ENCODE data around the gene AMER1.
A peak's percentile ranks its signal among the peaks of the same experiment; 100 is the strongest.
"Not testable (repeated sequence)": the region's sequence is repeated elsewhere in the genome, so short reads cannot be mapped to it uniquely, and the experiment has no call there.

AMER1 gene

GRCh38 chrX:64205441-64205734 is at the start of gene AMER1:
AMER1 (minus strand) TSS chrX:64205708; CDS start chrX:64193286, 12,422 bp downstream.
- FAIRE-seq = no peak

- FAIRE-seq = no peak
These were observed 24.8 kb upstream of the AMER1 start, which contains the start of gene ASB12 for GRCh38 chrX:64230123-64230970. ASB12 (minus strand) TSS chrX:64230607; CDS start chrX:64225650, 4,957 bp downstream.

GRCh38 chrX:64229154-64229553 is 23.6 kb upstream of the AMER1 start:
- FAIRE-seq = no peak

GRCh38 chrX:64218023-64218422 is 12.5 kb upstream of the AMER1 start:
- no peak for FAIRE-seq

- FAIRE-seq = not testable (repeated sequence)
These were observed 8.5 kb upstream of the AMER1 start for GRCh38 chrX:64213989-64214388.

- FAIRE-seq = no peak
These were observed 1.2 kb upstream of the AMER1 start for GRCh38 chrX:64206556-64207162.

- FAIRE-seq = peak; percentile 98
These were observed 410 bp upstream of the AMER1 start for GRCh38 chrX:64205735-64206501.

GRCh38 chrX:64204701-64205440 is 637 bp downstream of the AMER1 start:
- FAIRE-seq = no peak

- no peak for FAIRE-seq
These were observed 1.3 kb downstream of the AMER1 start for GRCh38 chrX:64204252-64204651.

- no peak for FAIRE-seq
These were observed 2.6 kb downstream of the AMER1 start for GRCh38 chrX:64202808-64203325.

- FAIRE-seq = no peak
These were observed 7.5 kb downstream of the AMER1 start for GRCh38 chrX:64198036-64198435.

- no peak for FAIRE-seq
These were observed 8.9 kb downstream of the AMER1 start for GRCh38 chrX:64196606-64197005.

GRCh38 chrX:64195862-64196261 is 9.6 kb downstream of the AMER1 start:
- no peak for FAIRE-seq

- no peak for FAIRE-seq
These were observed 12.8 kb downstream of the AMER1 start for GRCh38 chrX:64192673-64193072.

- FAIRE-seq = no peak
These were observed 13.5 kb downstream of the AMER1 start for GRCh38 chrX:64192040-64192439.

GRCh38 chrX:64191281-64192010 is 14.1 kb downstream of the AMER1 start:
- FAIRE-seq = no peak

GRCh38 chrX:64190136-64190740 is 15.3 kb downstream of the AMER1 start:
- FAIRE-seq = no peak

GRCh38 chrX:64188901-64189300 is 16.6 kb downstream of the AMER1 start:
- FAIRE-seq = no peak

GRCh38 chrX:64187762-64188150 is 17.8 kb downstream of the AMER1 start:
- FAIRE-seq = no peak

- FAIRE-seq = no peak
These were observed 18.3 kb downstream of the AMER1 start for GRCh38 chrX:64186974-64187761.

- FAIRE-seq = no peak
These were observed 21.1 kb downstream of the AMER1 start for GRCh38 chrX:64184396-64184795.

Data from G401.6 (cell line).